ENCODE results near the gene APOH. TPM values are rescaled to one million over a fixed set of nuclear protein-coding genes. Genes with fewer than 3 reads are reported as not detected.

The APOH gene
- total and polyA plus RNA-seq, 5 experiments from 2014 or later = not detected

Other genes starting within 250 kb of the APOH start
- gene CEP112, start 37.3 kb downstream of the APOH start, total RNA-seq = 1 to 10 TPM; 1.7 to 2.0 TPM
- gene CEP112, start 37.3 kb downstream of the APOH start, polyA plus RNA-seq = under 1 TPM in 1 of 3 donors, not detected in 2; 0.27 TPM
- 10 to 100 TPM; 90.6 to 97.3 TPM for gene PRKCA, start 73.2 kb upstream of the APOH start, total RNA-seq
- gene PRKCA, start 73.2 kb upstream of the APOH start, polyA plus RNA-seq = 1 to 10 TPM; 1.3 to 5.8 (median 3.3) TPM